H1 (cell line): ENCODE data around the gene NR1D2. TPM values are rescaled to one million over a fixed set of nuclear protein-coding genes. Genes with fewer than 3 reads are reported as not detected.

ENCODE experiments used
- CTCF ChIA-PET: fragments of 300-600 bp; sonication (Branson Sonifier 250); formaldehyde crosslinking; loops from one replicate; lab custom pipeline; 2021; ENCODE audit not compliant: partially characterized antibody; lab: Charles Lee
- POLR2A ChIA-PET: fragments of 300-600 bp; sonication (Branson Sonifier 250); formaldehyde crosslinking; loops from one replicate; lab custom pipeline; 2021; ENCODE audit warnings: inconsistent platforms; ENCODE audit not compliant: partially characterized antibody; lab: Charles Lee
- DNase-seq, 2 experiments: peaks; one replicate each; pipeline versions ENCODE4 v3.0.0 to v3.0.0-alpha.2; 2010 to 2022; ENCODE audit warnings: low spot score in 2 of 2, low read depth in 1 of 2, mixed read lengths in 1 of 2
- FAIRE-seq: peaks from 2 replicates; lab custom pipeline; 2011; peaks lifted over from hg19 to GRCh38; lab: Jason Lieb, UNC
- H2AFZ ChIP-seq: 2 replicates; pipeline ENCODE4 v1.8.1; 2012; ENCODE audit warnings: low read length, inconsistent platforms
- H2AK5ac ChIP-seq: 2 replicates; pipeline ENCODE4 v1.6.1; 2013; ENCODE audit warnings: low read depth, low read length
- H2BK120ac ChIP-seq: replicated peaks from 2 replicates; pipeline ENCODE3; 2013; ENCODE audit warnings: low read depth, low read length, inconsistent platforms
- H2BK12ac ChIP-seq: 2 replicates; pipeline ENCODE4 v1.6.1; 2013; ENCODE audit warnings: low read depth, low read length
- H2BK15ac ChIP-seq: 2 replicates; pipeline ENCODE4 v1.6.1; 2013; ENCODE audit warnings: low read length
- H2BK20ac ChIP-seq: 2 replicates; pipeline ENCODE4 v1.6.1; 2013; ENCODE audit warnings: low read length
- H2BK5ac ChIP-seq: 2 replicates; pipeline ENCODE4 v1.6.1; 2013; ENCODE audit warnings: low read depth, low read length
- H3K14ac ChIP-seq: 2 replicates; pipeline ENCODE4 v1.6.1; 2013; ENCODE audit warnings: inconsistent platforms; ENCODE audit not compliant: insufficient read length
- H3K18ac ChIP-seq: 2 replicates; pipeline ENCODE4 v1.6.1; 2013; ENCODE audit warnings: low read length; ENCODE audit errors: extremely low read depth
- H3K23ac ChIP-seq: 2 replicates; pipeline ENCODE4 v1.6.1; 2013; ENCODE audit warnings: inconsistent platforms; ENCODE audit not compliant: insufficient read length
- H3K23me2 ChIP-seq: 2 replicates; pipeline ENCODE4 v1.6.1; 2013; ENCODE audit warnings: low read depth, low read length
- H3K27ac ChIP-seq: 2 replicates; pipeline ENCODE4 v1.6.1; 2011; ENCODE audit warnings: low read depth, low read length, inconsistent platforms
- H3K27me3 ChIP-seq, 4 experiments: replicated peaks in 1 of 4; 1 replicate in 1 of 4; 2 replicates in 3 of 4; pipeline versions ENCODE4 v1.6.1 to v1.8.1; 2011 to 2013; ENCODE audit warnings: low read length in 3 of 4, mild to moderate bottlenecking in 3 of 4, inconsistent platforms in 2 of 4, mixed read lengths in 2 of 4, moderate library complexity in 1 of 4; ENCODE audit not compliant: control insufficient read depth in 3 of 4, insufficient read depth in 3 of 4; ENCODE audit errors: extremely low read depth in 1 of 4
- H3K36me3 ChIP-seq, 4 experiments: 2 replicates each; pipeline versions ENCODE4 v1.6.1 to v1.8.1; 2011 to 2013; ENCODE audit warnings: mild to moderate bottlenecking in 4 of 4, low read length in 3 of 4, moderate library complexity in 2 of 4, control low read depth in 1 of 4, inconsistent platforms in 1 of 4; ENCODE audit not compliant: insufficient read depth in 4 of 4, control insufficient read depth in 2 of 4
- H3K4ac ChIP-seq: replicated peaks from 2 replicates; pipeline ENCODE3; 2013; ENCODE audit warnings: low read length, low read depth, mixed read lengths, inconsistent platforms; ENCODE audit not compliant: insufficient read length
- H3K4me1 ChIP-seq, 4 experiments: replicated peaks in 1 of 4; 1 replicate in 1 of 4; 2 replicates in 3 of 4; pipeline versions ENCODE4 v1.6.1 to v1.8.1; 2011 to 2013; ENCODE audit warnings: low read length in 3 of 4, inconsistent platforms in 2 of 4, mixed read lengths in 1 of 4; ENCODE audit not compliant: insufficient read depth in 4 of 4, control insufficient read depth in 3 of 4
- H3K4me2 ChIP-seq, 2 experiments: 2 replicates each; pipeline versions ENCODE4 v1.6.1 to v1.8.1; 2011 to 2013; ENCODE audit warnings: low read depth in 2 of 2, low read length in 2 of 2, control low read depth in 1 of 2, inconsistent platforms in 1 of 2, mild to moderate bottlenecking in 1 of 2; ENCODE audit not compliant: insufficient read depth in 1 of 2
- H3K4me3 ChIP-seq, 4 experiments: fragments of 200-600, 300-600 bp in 1 of 4; sonication (generic), shearing (Covaris generic), sonication (Bioruptor Twin) in 1 of 4; 2 replicates each; pipeline versions ENCODE4 v1.5.1 to v1.8.1; 2011 to 2016; ENCODE audit warnings: low read length in 4 of 4, low read depth in 3 of 4, control low read depth in 2 of 4, inconsistent platforms in 2 of 4, mild to moderate bottlenecking in 2 of 4, mixed read lengths in 1 of 4, moderate library complexity in 1 of 4; ENCODE audit not compliant: insufficient read depth in 2 of 4; ENCODE audit errors: extremely low read depth in 1 of 4
- H3K56ac ChIP-seq: replicated peaks from 2 replicates; pipeline ENCODE3; 2013; ENCODE audit warnings: low read depth, mild to moderate bottlenecking, mixed read lengths, low read length, inconsistent platforms; ENCODE audit not compliant: insufficient read length
- H3K79me1 ChIP-seq: 2 replicates; pipeline ENCODE4 v1.6.1; 2013; ENCODE audit warnings: low read depth, low read length, control low read depth
- H3K79me2 ChIP-seq, 2 experiments: 2 replicates each; pipeline versions ENCODE4 v1.6.1 to v1.8.1; 2012 to 2013; ENCODE audit warnings: low read length in 2 of 2, mild to moderate bottlenecking in 2 of 2, inconsistent platforms in 1 of 2; ENCODE audit not compliant: insufficient read depth in 2 of 2, control insufficient read depth in 1 of 2
- H3K9ac ChIP-seq, 4 experiments: replicated peaks in 1 of 4; 1 replicate in 1 of 4; 2 replicates in 3 of 4; pipeline versions ENCODE4 v1.6.1 to v1.8.1; 2011 to 2013; ENCODE audit warnings: low read depth in 3 of 4, low read length in 3 of 4, control low read depth in 2 of 4, mild to moderate bottlenecking in 2 of 4, moderate library complexity in 2 of 4, inconsistent platforms in 1 of 4; ENCODE audit errors: extremely low read depth in 1 of 4
- H3K9me3 ChIP-seq, 2 experiments: 2 replicates each; pipeline versions ENCODE4 v1.6.1 to v1.8.1; 2012 to 2013; ENCODE audit warnings: mild to moderate bottlenecking in 2 of 2, moderate library complexity in 2 of 2, control low read depth in 1 of 2, inconsistent platforms in 1 of 2, low read depth in 1 of 2, low read length in 1 of 2, mixed read lengths in 1 of 2; ENCODE audit not compliant: insufficient read depth in 2 of 2
- H4K20me1 ChIP-seq, 2 experiments: replicated peaks in 1 of 2; 2 replicates each; pipeline versions ENCODE3 to v1.8.1; 2011 to 2013; ENCODE audit warnings: inconsistent platforms in 2 of 2, low read length in 2 of 2, mild to moderate bottlenecking in 1 of 2; ENCODE audit not compliant: insufficient read depth in 2 of 2, control insufficient read depth in 1 of 2
- H4K5ac ChIP-seq: 2 replicates; pipeline ENCODE4 v1.6.1; 2013; ENCODE audit warnings: low read length, low read depth, mixed read lengths, inconsistent platforms; ENCODE audit not compliant: insufficient read length
- H4K8ac ChIP-seq: 2 replicates; pipeline ENCODE4 v1.8.0; 2013; ENCODE audit warnings: mild to moderate bottlenecking, moderate library complexity, low read length, inconsistent platforms; ENCODE audit not compliant: insufficient read depth; ENCODE audit errors: extremely low read depth
- H4K91ac ChIP-seq: replicated peaks from 2 replicates; pipeline ENCODE3; 2013; ENCODE audit warnings: low read length, mixed read lengths, inconsistent platforms; ENCODE audit not compliant: insufficient read length
- FOSL1 ChIP-seq: IDR thresholded peaks from 2 replicates; pipeline ENCODE4 v1.6.1; 2011; ENCODE audit warnings: mild to moderate bottlenecking, low read depth, low read length, moderate library complexity; ENCODE audit not compliant: insufficient read depth
- WGBS, 2 experiments: shearing (Covaris generic) in 1 of 2; methylation state at CpG; one replicate each; pipeline versions ENCODE4 v1.1.6 to v1.1.7; 2013 to 2015; ENCODE audit warnings: low lambda C conversion rate in 2 of 2, mixed read lengths in 2 of 2, inconsistent platforms in 1 of 2, low coverage in 1 of 2, missing lambda C conversion rate in 1 of 2; ENCODE audit not compliant: insufficient replicate concordance in 2 of 2, insufficient coverage in 1 of 2, insufficient read length in 1 of 2; ENCODE audit errors: extremely low coverage in 1 of 2, missing lambda C conversion rate in 1 of 2; 5-methylcytosine and 5-hydroxymethylcytosine counted together
- polyA plus RNA-seq, 7 experiments: library from polyadenylated mRNA; depleted of rRNA in 3 of 7; stranded (reverse) in 5 of 7; unstranded in 2 of 7; fragments of >200 nt in 5 of 7; fragments of 200-250 nt in 2 of 7; gene quantifications; 1 replicate in 5 of 7; 2 replicates in 1 of 7; 4 replicates in 1 of 7; pipeline versions ENCODE4 v1.2.1 to v1.2.3, GENCODE V29; 2011 to 2013; ENCODE audit warnings: missing spikeins in 2 of 7, mixed read lengths in 2 of 7
- total RNA-seq: library from RNA; stranded (reverse); fragmentation: NEBNext Ultra II Directional; extraction: Animal tissue kit (Norgen Biotek cat#: 25700); gene quantifications from 2 replicates; pipeline ENCODE4 v1.2.1, GENCODE V29; 2021

Gene NR1D2
- total and polyA plus RNA-seq, 2 of the 8 experiments (the other 6 are each of a cell fraction or from before 2014, with no cell fraction given), result 5.9 to 21.7 TPM

GRCh38 chr3:24027946-24028345, 82.9 kb downstream of the NR1D2 start:
- Histone ChIP-seq H2BK15ac (no peak overlapping the region), H2BK20ac (no peak overlapping the region), H3K27me3 (peaks cover 0 to 1% (median 0%) of the 10 kb centered on the region in 4 experiments; a peak in 1 of 7 replicates), H3K4me3 (no peak overlapping the region), H4K20me1 (no peaks in the 10 kb centered on the region), H2BK5ac (no peak overlapping the region), H3K23ac (no peak overlapping the region), H3K79me1 (no peaks in the 10 kb centered on the region), H3K79me2 (no peaks in the 10 kb centered on the region), H2BK12ac (no peak overlapping the region), H4K8ac (no peak overlapping the region), H3K9me3 (no peaks in the 10 kb centered on the region), H3K4ac (no peak overlapping the region), H3K36me3 (no peaks in the 10 kb centered on the region), H4K91ac (no peak overlapping the region), H2AK5ac (no peak overlapping the region), H3K4me2 (no peak overlapping the region), H2AFZ (no peak overlapping the region), H3K18ac (no peak overlapping the region), H3K23me2 (no peaks in the 10 kb centered on the region), H3K14ac (no peak overlapping the region), H3K4me1 (no peaks in the 10 kb centered on the region), H3K27ac (no peak overlapping the region), H3K56ac (no peak overlapping the region), H4K5ac (no peak overlapping the region), H2BK120ac (no peak overlapping the region), H3K9ac (no peak overlapping the region)
- DNase-seq (no peak), FAIRE-seq (no peak)
- ChIA-PET POLR2A (no interaction called here), CTCF (no interaction called here)
- 84% methylated on average over 3 of the region's 3 CpGs; no CpG with 5 or more reads in 1 of the 2 experiments for WGBS, 2 experiments
- no peak for TF ChIP-seq FOSL1

Other genes with a start within 250 kb of the NR1D2 start
- gene UBE2E1, start 139.3 kb upstream of the NR1D2 start, total RNA-seq, result 130 and 141 TPM in 2 replicates
- gene UBE2E1, start 139.3 kb upstream of the NR1D2 start, polyA plus RNA-seq (2011; rRNA removed), result 56.8 and 109 TPM in 2 replicates
- gene NKIRAS1, start 28.3 kb upstream of the NR1D2 start, total RNA-seq, result 7.0 and 7.6 TPM in 2 replicates
- gene NKIRAS1, start 28.3 kb upstream of the NR1D2 start, polyA plus RNA-seq (2011; rRNA removed), result 1.8 and 3.4 TPM in 2 replicates
- gene RPL15, start 28.2 kb upstream of the NR1D2 start, total RNA-seq, result 2,767 and 2,819 TPM in 2 replicates
- 6,473 and 6,491 TPM in 2 replicates for gene RPL15, start 28.2 kb upstream of the NR1D2 start, polyA plus RNA-seq (2011; rRNA removed)